A549 (cell line): ENCODE data around the gene NANOS3. TPM values are rescaled to one million over a fixed set of nuclear protein-coding genes. Genes with fewer than 3 reads are reported as not detected.

ENCODE experiments used
- ATAC-seq, 2 experiments: fragments of 200-7000 bp in 1 of 2; fragments of >200 bp in 1 of 2; cut with Nextera tagmentation in 1 of 2; cut with Tn5 transposase in 1 of 2; 3 replicates each; pipeline versions ENCODE4 v1.8.0 to v1.9.1; 2018 to 2020; ENCODE audit warnings: mild to moderate bottlenecking in 1 of 2, moderate library complexity in 1 of 2
- CTCF ChIA-PET: fragments of 300-600 bp; sonication (Branson Sonifier 250); formaldehyde crosslinking; extraction: SDS; loops from one replicate; lab custom pipeline; 2021; ENCODE audit warnings: antibody characterized with exemption, inconsistent platforms; lab: Yijun Ruan, JAX
- POLR2A ChIA-PET: fragments of 350-600 bp; formaldehyde crosslinking; extraction: SDS; loops from one replicate; lab custom pipeline; 2021; ENCODE audit warnings: antibody characterized with exemption, inconsistent platforms; lab: Yijun Ruan, JAX
- DNase-seq, 2 experiments: peaks; one replicate each; pipeline versions ENCODE4 v3.0.0 to v3.0.0-alpha.2; 2011 to 2016; ENCODE audit warnings: low read depth in 1 of 2, low spot score in 1 of 2
- FAIRE-seq: peaks from 2 replicates; lab custom pipeline; 2011; peaks lifted over from hg19 to GRCh38; lab: Jason Lieb, UNC
- H3K27ac ChIP-seq, 2 experiments: fragments of >200 bp; sonication (Bioruptor Twin); formaldehyde crosslinking; 3 replicates each; pipeline ENCODE4 v1.5.1; 2016 to 2017
- H3K4me1 ChIP-seq: fragments of >200 bp; sonication (Bioruptor Twin); formaldehyde crosslinking; 3 replicates; pipeline ENCODE4 v1.6.1; 2016
- H3K4me2 ChIP-seq: fragments of >200 bp; sonication (Bioruptor Twin); formaldehyde crosslinking; 3 replicates; pipeline ENCODE4 v1.6.1; 2016
- H3K4me3 ChIP-seq: fragments of >200 bp; sonication (Bioruptor Twin); formaldehyde crosslinking; 3 replicates; pipeline ENCODE4 v1.5.1; 2016
- H3K9me3 ChIP-seq: fragments of >200 bp; sonication (Bioruptor Twin); formaldehyde crosslinking; 3 replicates; pipeline ENCODE4 v1.6.1; 2016
- CEBPB ChIP-seq, 2 experiments: fragments of >200 bp in 1 of 2; sonication (Bioruptor Twin) in 1 of 2; formaldehyde crosslinking in 1 of 2; IDR thresholded peaks; 2 replicates each; pipeline ENCODE4 v1.6.1; 2012 to 2016
- CHD2 ChIP-seq: fragments of 150-350 bp; IDR thresholded peaks from 2 replicates; pipeline ENCODE4 v1.6.1; 2014; ENCODE audit warnings: low read length; ENCODE audit not compliant: partially characterized antibody
- ESRRA ChIP-seq: fragments of 150-350 bp; IDR thresholded peaks from 2 replicates; pipeline ENCODE4 v1.6.1; 2014; ENCODE audit warnings: mild to moderate bottlenecking, low read length, borderline replicate concordance
- FOSB ChIP-seq: fragments of 250-450 bp; sonication (Bioruptor Pico); IDR thresholded peaks from 2 replicates; pipeline ENCODE4 v1.5.0; 2020; ENCODE audit warnings: mild to moderate bottlenecking, moderate library complexity
- GATA3 ChIP-seq: IDR thresholded peaks from 2 replicates; pipeline ENCODE4 v1.6.1; 2012; ENCODE audit warnings: borderline replicate concordance
- HDAC2 ChIP-seq: fragments of 200-600 bp; sonication (generic); IDR thresholded peaks from 2 replicates; pipeline ENCODE4 v1.6.1; 2016
- HES2 ChIP-seq: fragments of >200 bp; sonication (Bioruptor Twin); formaldehyde crosslinking; IDR thresholded peaks from 2 replicates; pipeline ENCODE4 v1.6.1; 2016
- HEYL ChIP-seq: fragments of 250-450 bp; sonication (Bioruptor Pico); IDR thresholded peaks from 2 replicates; pipeline ENCODE4 v1.8.0; 2021; ENCODE audit warnings: mild to moderate bottlenecking, moderate library complexity
- HOXB13 ChIP-seq: fragments of 250-450 bp; sonication (Bioruptor Pico); IDR thresholded peaks from 2 replicates; pipeline ENCODE4 v1.5.0; 2020; ENCODE audit warnings: low read depth, mild to moderate bottlenecking, moderate library complexity
- HOXB5 ChIP-seq: fragments of 250-450 bp; sonication (Bioruptor Pico); IDR thresholded peaks from 2 replicates; pipeline ENCODE4 v1.5.0; 2020; ENCODE audit warnings: mild to moderate bottlenecking, moderate library complexity
- JUN ChIP-seq, 2 experiments: fragments of >200 bp; sonication (Bioruptor Twin); formaldehyde crosslinking; IDR thresholded peaks; 2 replicates in 1 of 2; 3 replicates in 1 of 2; pipeline ENCODE4 v1.6.1; 2016 to 2017
- KDM5A ChIP-seq: fragments of 200-600 bp; sonication (generic); IDR thresholded peaks from 2 replicates; pipeline ENCODE4 v1.6.1; 2016; ENCODE audit warnings: antibody characterized with exemption, mild to moderate bottlenecking
- MYC ChIP-seq: IDR thresholded peaks from 2 replicates; pipeline ENCODE4 v1.6.1; 2012; ENCODE audit warnings: mild to moderate bottlenecking, inconsistent platforms, low read length, improper control_type of control experiment, borderline replicate concordance
- RARB ChIP-seq: fragments of 250-450 bp; sonication (Bioruptor Pico); IDR thresholded peaks from 2 replicates; pipeline ENCODE4 v1.8.0; 2021; ENCODE audit warnings: mild to moderate bottlenecking, moderate library complexity
- RFX5 ChIP-seq: fragments of 450-650 bp; IDR thresholded peaks from 2 replicates; pipeline ENCODE4 v1.7.1; 2014; ENCODE audit warnings: antibody characterized with exemption, mild to moderate bottlenecking, moderate library complexity
- USF2 ChIP-seq: fragments of 450-650 bp; IDR thresholded peaks from 2 replicates; pipeline ENCODE4 v1.6.1; 2014; ENCODE audit warnings: antibody characterized with exemption
- WGBS: methylation state at CpG from one replicate; pipeline ENCODE4 v1.1.6; 2017; ENCODE audit errors: missing lambda C conversion rate; 5-methylcytosine and 5-hydroxymethylcytosine counted together
- polyA plus RNA-seq, 4 experiments: library from polyadenylated mRNA; depleted of rRNA in 3 of 4; stranded (reverse); fragments of >200 nt; fragmentation: RNase III in 1 of 4; extraction: RNeasy Plus Mini Kit Qiagen cat#74134 plus additional on column Dnase treatment in 1 of 4; gene quantifications; 2 replicates in 3 of 4; 3 replicates in 1 of 4; pipeline ENCODE4 v1.2.3, GENCODE V29; 2011 to 2017
- TF ChIP-seq, protein P1 (sequence below): fragments of >200 bp; sonication (Bioruptor Twin); formaldehyde crosslinking; IDR thresholded peaks from 3 replicates; pipeline ENCODE4 v1.5.1; 2016
- TF ChIP-seq, protein P2 (sequence below): fragments of 250-450 bp; sonication (Bioruptor Pico); IDR thresholded peaks from 2 replicates; pipeline ENCODE4 v1.5.0; 2020; ENCODE audit warnings: low read depth, mild to moderate bottlenecking, moderate library complexity

Gene NANOS3
- polyA plus RNA-seq, 2 of the 4 experiments (the other 2 are of a cell fraction): 0.31 to 1.2 TPM

DNA sequence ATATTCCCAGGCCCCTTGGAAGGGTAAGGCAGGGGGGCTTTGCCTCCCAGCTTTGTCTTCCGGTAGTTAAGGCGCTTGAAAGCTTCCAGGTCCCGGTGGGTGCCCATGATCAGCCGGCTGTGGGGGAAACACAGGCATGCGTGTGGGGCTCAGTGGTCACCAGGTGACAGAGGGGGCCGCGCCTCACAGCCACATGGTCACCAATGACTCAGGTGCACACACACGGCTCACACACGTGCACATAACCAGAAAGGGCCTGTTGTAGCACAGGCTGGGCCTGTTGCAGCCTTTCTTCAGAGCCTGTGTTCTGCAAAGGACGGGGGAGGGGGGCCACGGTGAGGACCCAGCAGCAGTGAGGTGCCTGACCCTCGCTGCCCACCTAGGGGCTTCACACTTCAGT is 5.9 kb downstream of the NANOS3 start:
- peaks cover 13% of the 10 kb centered on the region for H3K4me1 ChIP-seq
- CTCF ChIA-PET: interaction anchor here (0.9 to 3.6 kb wide), 7 partner anchors 20 to 232 kb away, joined by 3 to 30 read pairs (median 5); partner anchors contain the start of genes IL27RA and MISP3
- H3K27ac ChIP-seq: no peak overlapping the region; a peak in 1 of 6 replicates
- DNase-seq (no peak), ATAC-seq (no peak)
- no peaks in the 10 kb centered on the region for H3K9me3 ChIP-seq
- H3K4me3 ChIP-seq: no peak overlapping the region
- 87% methylated on average over 7 of the region's 12 CpGs for WGBS
- TF ChIP-seq HDAC2: no peak
- no peak for TF ChIP-seq FOSB (CRISPR knock-in tag)
- TF ChIP-seq MYC: no peak
- no peak for TF ChIP-seq RFX5
- TF ChIP-seq JUN (IDR thresholded peaks at IDR 0.05): no peak
- no peak for TF ChIP-seq HEYL (CRISPR knock-in tag)
- no peak for TF ChIP-seq CHD2
- TF ChIP-seq HOXB13 (CRISPR knock-in tag): no peak
- TF ChIP-seq KDM5A: no peak
- TF ChIP-seq HOXB5 (CRISPR knock-in tag): no peak
- TF ChIP-seq GATA3: no peak
- TF ChIP-seq, all 56 proteins: peak for 0
- FAIRE-seq: no peak
- no peak overlapping the region for H3K4me2 ChIP-seq
- POLR2A ChIA-PET: interaction anchor here (2.2 kb wide), 1 partner anchor 189 kb away, joined by 5 read pairs; the partner anchor contains the start of gene MISP3

- no peak for DNase-seq
- Histone ChIP-seq H3K4me3 (no peak overlapping the region), H3K9me3 (no peaks in the 10 kb centered on the region), H3K27ac (peak overlapping the region in 1 of 2 experiments; percentile 48; a peak in 1 of 6 replicates), H3K4me2 (no peak overlapping the region), H3K4me1 (peaks cover 13% of the 10 kb centered on the region)
- POLR2A ChIA-PET: interaction anchor here (2.2 kb wide), 1 partner anchor 189 kb away, joined by 5 read pairs; the partner anchor contains the start of gene MISP3
- FAIRE-seq: no peak
- ATAC-seq: no peak
- WGBS: 88% methylated on average over 8 of the region's 10 CpGs
- TF ChIP-seq CEBPB (IDR thresholded peaks at IDR 0.05) (no peak), USF2 (no peak), ESRRA (no peak), RARB (CRISPR knock-in tag) (no peak), JUN (IDR thresholded peaks at IDR 0.05) (no peak), HES2 (no peak)
- TF ChIP-seq, protein P1, sequence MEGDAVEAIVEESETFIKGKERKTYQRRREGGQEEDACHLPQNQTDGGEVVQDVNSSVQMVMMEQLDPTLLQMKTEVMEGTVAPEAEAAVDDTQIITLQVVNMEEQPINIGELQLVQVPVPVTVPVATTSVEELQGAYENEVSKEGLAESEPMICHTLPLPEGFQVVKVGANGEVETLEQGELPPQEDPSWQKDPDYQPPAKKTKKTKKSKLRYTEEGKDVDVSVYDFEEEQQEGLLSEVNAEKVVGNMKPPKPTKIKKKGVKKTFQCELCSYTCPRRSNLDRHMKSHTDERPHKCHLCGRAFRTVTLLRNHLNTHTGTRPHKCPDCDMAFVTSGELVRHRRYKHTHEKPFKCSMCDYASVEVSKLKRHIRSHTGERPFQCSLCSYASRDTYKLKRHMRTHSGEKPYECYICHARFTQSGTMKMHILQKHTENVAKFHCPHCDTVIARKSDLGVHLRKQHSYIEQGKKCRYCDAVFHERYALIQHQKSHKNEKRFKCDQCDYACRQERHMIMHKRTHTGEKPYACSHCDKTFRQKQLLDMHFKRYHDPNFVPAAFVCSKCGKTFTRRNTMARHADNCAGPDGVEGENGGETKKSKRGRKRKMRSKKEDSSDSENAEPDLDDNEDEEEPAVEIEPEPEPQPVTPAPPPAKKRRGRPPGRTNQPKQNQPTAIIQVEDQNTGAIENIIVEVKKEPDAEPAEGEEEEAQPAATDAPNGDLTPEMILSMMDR: no peak
- TF ChIP-seq, protein P2, sequence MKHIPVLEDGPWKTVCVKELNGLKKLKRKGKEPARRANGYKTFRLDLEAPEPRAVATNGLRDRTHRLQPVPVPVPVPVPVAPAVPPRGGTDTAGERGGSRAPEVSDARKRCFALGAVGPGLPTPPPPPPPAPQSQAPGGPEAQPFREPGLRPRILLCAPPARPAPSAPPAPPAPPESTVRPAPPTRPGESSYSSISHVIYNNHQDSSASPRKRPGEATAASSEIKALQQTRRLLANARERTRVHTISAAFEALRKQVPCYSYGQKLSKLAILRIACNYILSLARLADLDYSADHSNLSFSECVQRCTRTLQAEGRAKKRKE (CRISPR knock-in tag): no peak
- CTCF ChIA-PET: interaction anchor here (0.6 to 3.6 kb wide), 7 partner anchors 19 to 231 kb away, joined by 3 to 30 read pairs (median 4); partner anchors contain the start of gene MISP3
Measured at GRCh38 chr19:13883516-13884064, 6.7 kb downstream of the NANOS3 start.
